Lung (tissue), 12 donors: ENCODE data around the gene CA12. TPM values are rescaled to one million over a fixed set of nuclear protein-coding genes. Genes with fewer than 3 reads are reported as not detected.

Experiments
- ATAC-seq: fragments of 200-7000 bp; cut with Tn5 transposase; one replicate; pipeline ENCODE4 v1.9.1; 2020; ENCODE audit warnings: moderate number of reproducible peaks; ENCODE audit not compliant: insufficient read depth, low FRiP score
- DNase-seq, 3 donors: peaks; one replicate each; pipeline ENCODE4 v3.0.0-alpha.2; 2013 to 2017
- H3K27ac ChIP-seq, 2 donors: one replicate each; pipeline ENCODE4 v1.5.1; 2013; ENCODE audit warnings: mild to moderate bottlenecking in 2 of 2, moderate library complexity in 2 of 2, control low read depth in 1 of 2, inconsistent platforms in 1 of 2, low read depth in 1 of 2, low read length in 1 of 2
- H3K27me3 ChIP-seq, 3 donors: one replicate each; pipeline ENCODE4 v1.5.1; 2013; ENCODE audit warnings: low read length in 2 of 3; ENCODE audit not compliant: control insufficient read depth in 3 of 3, insufficient read depth in 3 of 3
- H3K36me3 ChIP-seq, 4 donors: one replicate each; pipeline ENCODE4 v1.5.1; 2013; ENCODE audit warnings: low read length in 4 of 4, mild to moderate bottlenecking in 1 of 4, moderate library complexity in 1 of 4; ENCODE audit not compliant: control insufficient read depth in 4 of 4, insufficient read depth in 4 of 4
- H3K4me1 ChIP-seq, 5 donors: one replicate each; pipeline ENCODE4 v1.5.1; 2013; ENCODE audit warnings: low read length in 5 of 5, mild to moderate bottlenecking in 2 of 5, moderate library complexity in 1 of 5; ENCODE audit not compliant: control insufficient read depth in 5 of 5, insufficient read depth in 5 of 5
- H3K4me3 ChIP-seq: one replicate; pipeline ENCODE4 v1.5.1; 2013; ENCODE audit warnings: mild to moderate bottlenecking, control low read depth, moderate library complexity
- H3K9ac ChIP-seq, 2 donors: one replicate each; pipeline ENCODE4 v1.5.1; 2013; ENCODE audit warnings: low read length in 2 of 2, control low read depth in 1 of 2; ENCODE audit not compliant: insufficient read depth in 1 of 2
- H3K9me3 ChIP-seq, 4 donors: one replicate each; pipeline ENCODE4 v1.5.1; 2013; ENCODE audit warnings: low read length in 3 of 4, mild to moderate bottlenecking in 1 of 4, moderate library complexity in 1 of 4; ENCODE audit not compliant: control insufficient read depth in 4 of 4, insufficient read depth in 3 of 4
- CTCF ChIP-seq: IDR thresholded peaks from 2 replicates; pipeline ENCODE4 v1.5.1; 2012; ENCODE audit warnings: mild to moderate bottlenecking; ENCODE audit errors: control extremely low read depth, extremely low read depth
- WGBS, 2 donors: extraction: QIAGEN DNeasy Blood & Tissue Kit; methylation state at CpG; one replicate each; pipeline ENCODE4 v1.1.7; 2013; 5-methylcytosine and 5-hydroxymethylcytosine counted together
- polyA plus RNA-seq, 2 donors: library from polyadenylated mRNA; stranded (reverse); fragments of 200-250 nt; gene quantifications; one replicate each; pipeline ENCODE4 v1.2.1, GENCODE V29; 2013
- total RNA-seq, 2 donors: library from RNA; depleted of rRNA in 1 of 2; stranded (reverse); fragments of >200 nt in 1 of 2; gene quantifications; one replicate each; pipeline ENCODE4 v1.2.1, GENCODE V29; 2014 to 2021
- donor health status: control.
- donor health status: control.
- donor health status: Bipolar disorder and iron deficiency.
- donor health status: healthy.
- donor health status: DM: yes; HTN: yes; CAD: no.

CA12 gene
- total and polyA plus RNA-seq, 4 donors = 2.2 to 46.8 (median 5.8) TPM

- Histone ChIP-seq H3K4me1 (no peaks in the 10 kb centered on the region), H3K27ac (no peak overlapping the region), H3K9ac (no peak overlapping the region), H3K27me3 (no peaks in the 10 kb centered on the region), H3K9me3 (peaks cover 0 to 2% (median 0%) of the 10 kb centered on the region in 4 donors), H3K36me3 (no peaks in the 10 kb centered on the region), H3K4me3 (no peak overlapping the region)
- 78 to 98% methylated on average over 2 of the region's 2 CpGs for WGBS, 2 donors
- no peak for ATAC-seq
- no peak for TF ChIP-seq CTCF
- no peak for DNase-seq
Observed at GRCh38 chr15:63425426-63425985, 43.9 kb upstream of the CA12 start.

GRCh38 chr15:63422891-63423590, 41.4 kb upstream of the CA12 start:
- Histone ChIP-seq H3K9me3 (peaks cover 0 to 2% (median 0%) of the 10 kb centered on the region in 4 donors), H3K4me1 (no peaks in the 10 kb centered on the region), H3K27me3 (no peaks in the 10 kb centered on the region), H3K9ac (no peak overlapping the region), H3K36me3 (no peaks in the 10 kb centered on the region), H3K27ac (no peak overlapping the region), H3K4me3 (no peak overlapping the region)
- WGBS, 2 donors = 75 to 84% methylated on average over 10 of the region's 10 CpGs
- DNase-seq (no peak), ATAC-seq (no peak)
- TF ChIP-seq CTCF = no peak

- 92 to 94% methylated on average over 3 of the region's 3 CpGs for WGBS, 2 donors
- H3K9ac ChIP-seq = no peak overlapping the region
- no peak for TF ChIP-seq CTCF
- peaks cover 0 to 2% (median 0%) of the 10 kb centered on the region in 4 donors for H3K9me3 ChIP-seq
- no peaks in the 10 kb centered on the region for H3K4me1 ChIP-seq
- H3K27me3 ChIP-seq = no peaks in the 10 kb centered on the region
- no peak for DNase-seq
- ATAC-seq = no peak
- no peak overlapping the region for H3K27ac ChIP-seq
- H3K4me3 ChIP-seq = no peak overlapping the region
- H3K36me3 ChIP-seq = no peaks in the 10 kb centered on the region
Observed at GRCh38 chr15:63421433-63421832, 39.8 kb upstream of the CA12 start.
